NT2/D1 (cell line): Measurements from ENCODE around the gene SAG.

Experiments
- SUZ12 ChIP-seq: IDR thresholded peaks from 2 replicates; pipeline ENCODE4 v1.6.1; 2011; ENCODE audit not compliant: insufficient read length, insufficient read depth; ENCODE audit errors: extremely low read depth
- ZNF274 ChIP-seq: IDR thresholded peaks from 2 replicates; pipeline ENCODE4 v1.6.1; 2011; ENCODE audit warnings: mild to moderate bottlenecking, low read depth, low read length

DNA sequence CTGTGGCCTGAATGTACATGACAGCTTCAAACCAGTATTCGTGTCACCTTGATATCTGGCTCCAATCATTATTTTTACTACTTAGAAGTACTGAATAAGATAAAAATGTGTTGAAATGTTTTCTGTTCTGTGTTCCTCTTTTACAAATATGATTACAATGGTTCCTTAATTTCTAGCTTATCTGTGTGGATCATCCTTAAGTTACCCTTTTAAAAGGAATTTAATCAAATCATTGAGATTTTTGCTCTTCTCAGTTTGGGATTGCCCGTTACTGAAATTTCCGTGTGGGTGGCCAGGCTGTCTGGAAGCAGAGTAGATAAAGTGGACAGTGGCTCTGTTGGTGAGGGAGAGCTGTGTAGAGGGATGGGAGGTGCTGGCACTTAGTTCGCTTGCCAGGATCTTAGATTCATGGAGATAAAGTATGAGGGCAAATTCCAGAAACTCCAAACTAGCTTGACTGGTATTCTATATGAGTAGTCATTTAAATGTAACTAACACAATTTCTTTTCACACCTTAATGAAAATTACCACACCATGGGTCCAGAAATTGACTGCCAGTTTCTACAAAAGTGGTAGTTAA, 27.4 kb upstream of the SAG start:
- TF ChIP-seq ZNF274: no peak
- no peak for TF ChIP-seq SUZ12
